ENCODE results near the gene HHEX. TPM values are rescaled to one million over a fixed set of nuclear protein-coding genes. Genes with fewer than 3 reads are reported as not detected.

The HHEX gene
- total RNA-seq, 2 donors from 2014 or later = 2.1 to 4.9 TPM

DNA sequence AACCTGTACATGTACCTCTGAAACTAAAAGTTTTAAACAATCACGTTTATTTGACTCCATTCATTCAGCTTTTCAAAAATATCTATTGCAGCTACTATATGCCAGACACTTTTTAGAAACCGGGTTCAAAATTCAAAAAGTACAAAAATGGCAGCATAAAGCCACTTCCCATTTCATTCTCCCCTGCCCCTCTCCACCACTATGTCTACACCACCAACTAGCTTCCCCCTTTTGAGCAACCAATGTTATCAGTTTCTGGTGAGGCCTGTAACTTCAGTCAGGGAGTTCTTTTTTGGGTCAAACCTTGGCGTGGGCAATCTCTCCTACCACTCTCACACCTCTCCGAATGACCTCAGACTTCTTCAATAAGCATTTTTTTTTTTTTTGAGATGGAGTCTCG is 11.5 kb upstream of the HHEX start:
- H3K27me3 ChIP-seq = no peaks in the 10 kb centered on the region
- DNase-seq (ENCODE audit: low spot score) = no peak
- no peak overlapping the region for H3K27ac ChIP-seq
- TF ChIP-seq, protein P1, sequence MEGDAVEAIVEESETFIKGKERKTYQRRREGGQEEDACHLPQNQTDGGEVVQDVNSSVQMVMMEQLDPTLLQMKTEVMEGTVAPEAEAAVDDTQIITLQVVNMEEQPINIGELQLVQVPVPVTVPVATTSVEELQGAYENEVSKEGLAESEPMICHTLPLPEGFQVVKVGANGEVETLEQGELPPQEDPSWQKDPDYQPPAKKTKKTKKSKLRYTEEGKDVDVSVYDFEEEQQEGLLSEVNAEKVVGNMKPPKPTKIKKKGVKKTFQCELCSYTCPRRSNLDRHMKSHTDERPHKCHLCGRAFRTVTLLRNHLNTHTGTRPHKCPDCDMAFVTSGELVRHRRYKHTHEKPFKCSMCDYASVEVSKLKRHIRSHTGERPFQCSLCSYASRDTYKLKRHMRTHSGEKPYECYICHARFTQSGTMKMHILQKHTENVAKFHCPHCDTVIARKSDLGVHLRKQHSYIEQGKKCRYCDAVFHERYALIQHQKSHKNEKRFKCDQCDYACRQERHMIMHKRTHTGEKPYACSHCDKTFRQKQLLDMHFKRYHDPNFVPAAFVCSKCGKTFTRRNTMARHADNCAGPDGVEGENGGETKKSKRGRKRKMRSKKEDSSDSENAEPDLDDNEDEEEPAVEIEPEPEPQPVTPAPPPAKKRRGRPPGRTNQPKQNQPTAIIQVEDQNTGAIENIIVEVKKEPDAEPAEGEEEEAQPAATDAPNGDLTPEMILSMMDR (IDR thresholded peaks at IDR 0.05) = no peak
- H3K36me3 ChIP-seq = no peaks in the 10 kb centered on the region
- no peaks in the 10 kb centered on the region for H3K9me3 ChIP-seq
- no peaks in the 10 kb centered on the region for H3K4me1 ChIP-seq
- no peak overlapping the region for H3K4me3 ChIP-seq

DNA sequence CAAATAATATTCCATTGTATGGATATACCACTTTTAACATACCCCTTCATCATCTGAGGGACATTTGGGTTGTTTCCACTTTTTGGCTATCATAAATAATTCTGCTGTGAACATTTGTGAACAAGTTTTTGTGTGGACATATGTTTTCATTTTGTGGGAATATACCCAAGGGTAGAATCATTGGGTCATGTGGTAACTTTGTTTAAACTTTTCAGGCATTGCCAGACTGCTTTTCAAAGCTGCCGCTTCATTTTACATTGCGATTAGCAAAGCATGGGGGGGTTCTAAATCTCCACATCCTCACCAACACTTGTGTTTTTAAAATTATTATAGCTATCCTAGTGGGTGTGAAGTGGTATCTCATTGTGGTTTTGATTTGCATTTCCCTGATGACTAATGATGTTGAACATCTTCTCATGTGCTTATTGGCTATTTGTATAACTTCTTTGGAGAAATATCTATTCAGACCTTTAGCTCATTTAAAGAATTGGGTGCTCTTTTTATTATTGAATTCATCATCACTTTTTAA is 8.4 kb upstream of the HHEX start:
- TF ChIP-seq, protein P1 (IDR thresholded peaks at IDR 0.05) = no peak
- Histone ChIP-seq H3K36me3 (no peaks in the 10 kb centered on the region), H3K27ac (no peak overlapping the region)

DNA sequence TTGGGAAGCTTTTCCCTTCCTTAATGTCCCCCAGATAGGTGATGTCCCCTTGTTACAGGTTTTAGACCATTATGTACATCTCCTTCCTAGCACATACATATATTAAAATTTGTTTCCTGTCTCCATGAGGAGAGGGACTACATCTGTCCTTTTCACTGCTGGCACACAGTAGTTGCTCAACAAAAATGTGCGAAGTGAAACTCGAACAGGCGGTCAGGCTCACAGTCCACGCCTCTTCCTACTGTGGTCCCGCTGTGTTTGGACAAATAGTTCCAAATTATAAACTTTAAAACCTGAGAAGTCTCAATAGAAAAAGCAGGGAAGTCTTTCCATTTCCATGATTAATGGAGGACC is 1.2 kb upstream of the HHEX start:
- Histone ChIP-seq H3K27me3 (peaks cover 15 to 27% of the 10 kb centered on the region in 2 donors), H3K27ac (no peak overlapping the region), H3K36me3 (no peaks in the 10 kb centered on the region), H3K9me3 (peaks cover 0 to 15% of the 10 kb centered on the region in 2 donors), H3K4me1 (peaks cover 0 to 25% of the 10 kb centered on the region in 2 donors), H3K4me3 (peak overlapping the region; percentile 39 to 64)
- TF ChIP-seq, protein P1 (IDR thresholded peaks at IDR 0.05) = no peak
- DNase-seq (ENCODE audit: low spot score) = no peak

More for the DNA sequence above, 8.4 kb upstream of the HHEX start:
- Histone ChIP-seq H3K27me3 (no peaks in the 10 kb centered on the region), H3K4me3 (no peak overlapping the region), H3K4me1 (no peaks in the 10 kb centered on the region), H3K9me3 (peaks cover 0 to 10% of the 10 kb centered on the region in 2 donors)
- DNase-seq (ENCODE audit: low spot score) = no peak

DNA sequence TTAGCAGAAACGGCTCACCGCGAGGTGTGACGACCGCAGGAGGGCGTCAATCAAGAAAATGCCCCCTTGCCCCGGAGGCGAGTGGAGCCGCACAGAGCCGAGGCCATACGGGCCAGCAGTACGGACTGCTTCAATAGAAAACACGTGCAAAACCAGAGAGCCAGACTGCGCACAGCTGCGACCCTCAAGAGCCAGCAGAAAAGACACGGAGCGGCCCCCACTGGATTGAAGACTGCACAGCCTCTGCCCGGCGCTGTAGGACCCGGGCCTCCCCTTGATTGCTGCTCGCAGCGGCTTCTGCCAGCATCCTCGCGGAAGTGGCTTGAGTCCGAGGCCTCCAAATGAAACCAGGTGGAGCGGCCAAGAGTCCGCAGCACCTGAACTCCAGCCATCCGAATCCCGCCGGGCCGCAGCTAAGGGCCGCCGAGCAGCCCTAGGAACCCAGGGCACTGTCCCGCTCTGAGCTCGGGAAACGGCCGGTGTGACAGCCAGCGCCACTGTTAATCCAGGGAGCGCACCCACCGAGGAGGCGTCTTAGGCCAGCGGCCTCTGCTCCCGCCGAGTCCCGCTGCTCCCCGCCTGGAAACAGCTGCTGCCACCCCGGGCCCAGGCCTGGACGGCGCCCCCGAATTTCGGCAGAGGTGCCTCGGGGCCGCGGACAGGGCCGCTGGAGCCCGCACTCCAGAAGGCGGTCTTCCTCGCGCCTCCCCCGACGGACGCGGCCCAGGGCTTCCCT is 660 bp upstream of the HHEX start:
- Histone ChIP-seq H3K4me3 (peak overlapping the region; percentile 39 to 64), H3K36me3 (no peaks in the 10 kb centered on the region), H3K9me3 (peaks cover 0 to 15% of the 10 kb centered on the region in 2 donors), H3K27ac (peak overlapping the region; percentile 48 to 50), H3K4me1 (peaks cover 0 to 25% of the 10 kb centered on the region in 2 donors), H3K27me3 (peaks cover 15 to 27% of the 10 kb centered on the region in 2 donors)
- TF ChIP-seq, protein P1 (IDR thresholded peaks at IDR 0.05) = peak in 1 of 2 donors; percentile 4
- no peak for DNase-seq (ENCODE audit: low spot score)

DNA sequence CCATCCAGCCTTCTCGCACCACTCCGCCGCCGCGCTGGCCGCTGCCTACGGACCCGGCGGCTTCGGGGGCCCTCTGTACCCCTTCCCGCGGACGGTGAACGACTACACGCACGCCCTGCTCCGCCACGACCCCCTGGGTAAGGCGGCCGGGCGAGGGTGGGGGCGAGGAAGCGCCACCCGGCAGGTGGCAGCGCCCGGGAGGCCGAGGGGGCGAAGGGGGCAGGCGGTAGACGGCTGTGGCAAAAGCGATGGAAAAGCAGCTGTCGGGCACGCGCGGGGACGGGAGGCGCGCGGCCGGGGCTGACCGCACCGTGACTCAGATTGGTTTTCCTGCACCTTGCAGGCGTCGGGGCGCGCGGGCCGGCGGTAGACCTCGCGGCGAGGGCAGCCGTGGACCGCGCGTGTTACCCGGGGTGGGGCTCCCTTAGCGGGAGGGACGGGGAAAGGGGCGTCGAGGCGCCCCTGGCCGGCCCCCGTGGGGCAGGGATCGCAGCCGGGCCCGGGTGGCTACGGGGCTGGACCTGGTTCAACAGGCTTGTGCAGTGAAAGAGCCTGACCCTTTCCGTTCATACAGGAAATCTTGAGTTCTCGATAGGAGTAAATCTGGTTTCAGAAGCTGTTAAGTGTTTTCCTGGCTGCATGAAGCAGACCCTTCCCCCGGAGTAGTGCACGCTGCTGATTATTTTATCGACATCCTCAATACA is 608 bp downstream of the HHEX start:
- TF ChIP-seq, protein P1 (IDR thresholded peaks at IDR 0.05) = no peak
- Histone ChIP-seq H3K27ac (peak overlapping the region; percentile 83 to 87), H3K36me3 (no peaks in the 10 kb centered on the region), H3K4me3 (peak overlapping the region; percentile 39 to 64), H3K4me1 (peaks cover 0 to 25% of the 10 kb centered on the region in 2 donors), H3K27me3 (peaks cover 15 to 27% of the 10 kb centered on the region in 2 donors), H3K9me3 (peaks cover 0 to 9% of the 10 kb centered on the region in 2 donors)
- DNase-seq (ENCODE audit: low spot score) = no peak
